ENCODE data around the gene MMEL1.
"Not testable (repeated sequence)": the region's sequence is repeated elsewhere in the genome, so short reads cannot be mapped to it uniquely, and the experiment has no call there.

MMEL1 gene

GRCh38 chr1:2632561-2633361, at the start of gene MMEL1:
Gene MMEL1 (minus strand): TSS chr1:2633016. CDS start chr1:2629484, 3,532 bp downstream.
- no peak within 1 kb of the TSS for H3K4me3 ChIP-seq (ENCODE audit: low read length)
- H3K36me3 ChIP-seq (ENCODE audit: control insufficient read depth, insufficient read depth, low read length), result no peaks in the 10 kb centered on the region
- H3K27me3 ChIP-seq (ENCODE audit: control insufficient read depth, insufficient read depth, low read length), result peaks cover 47% of the 10 kb centered on the region
- no peak within 1 kb of the TSS for H3K9ac ChIP-seq (ENCODE audit: low read length)
- peaks cover 4% of the 10 kb centered on the region for H3K9me3 ChIP-seq (ENCODE audit: control insufficient read depth, low read length)
- H3K4me1 ChIP-seq (ENCODE audit: control insufficient read depth, insufficient read depth, low read length), result no peaks in the 10 kb centered on the region

GRCh38 chr1:2676726-2677125, 43.9 kb upstream of the MMEL1 start:
- H3K9ac ChIP-seq (ENCODE audit: low read length); H3K4me3 ChIP-seq (ENCODE audit: low read length); H3K9me3 ChIP-seq (ENCODE audit: control insufficient read depth, low read length); H3K4me1 ChIP-seq (ENCODE audit: control insufficient read depth, insufficient read depth, low read length); H3K36me3 ChIP-seq (ENCODE audit: control insufficient read depth, insufficient read depth, low read length); H3K27me3 ChIP-seq (ENCODE audit: control insufficient read depth, insufficient read depth, low read length): not testable (repeated sequence)

GRCh38 chr1:2671656-2672055, 38.8 kb upstream of the MMEL1 start:
- H3K4me1 ChIP-seq (ENCODE audit: control insufficient read depth, insufficient read depth, low read length); H3K36me3 ChIP-seq (ENCODE audit: control insufficient read depth, insufficient read depth, low read length); H3K27me3 ChIP-seq (ENCODE audit: control insufficient read depth, insufficient read depth, low read length); H3K9ac ChIP-seq (ENCODE audit: low read length); H3K4me3 ChIP-seq (ENCODE audit: low read length); H3K9me3 ChIP-seq (ENCODE audit: control insufficient read depth, low read length): not testable (repeated sequence)

GRCh38 chr1:2659806-2660205, 27.0 kb upstream of the MMEL1 start:
- not testable (repeated sequence) for H3K9ac ChIP-seq (ENCODE audit: low read length); H3K27me3 ChIP-seq (ENCODE audit: control insufficient read depth, insufficient read depth, low read length); H3K4me1 ChIP-seq (ENCODE audit: control insufficient read depth, insufficient read depth, low read length)

GRCh38 chr1:2657909-2658308, 25.1 kb upstream of the MMEL1 start:
- H3K9me3 ChIP-seq (ENCODE audit: control insufficient read depth, low read length); H3K4me3 ChIP-seq (ENCODE audit: low read length): not testable (repeated sequence)

More at GRCh38 chr1:2659806-2660205, 27.0 kb upstream of the MMEL1 start:
- H3K36me3 ChIP-seq (ENCODE audit: control insufficient read depth, insufficient read depth, low read length); H3K9me3 ChIP-seq (ENCODE audit: control insufficient read depth, low read length); H3K4me3 ChIP-seq (ENCODE audit: low read length): not testable (repeated sequence)

GRCh38 chr1:2657124-2657523, 24.3 kb upstream of the MMEL1 start:
- not testable (repeated sequence) for H3K4me1 ChIP-seq (ENCODE audit: control insufficient read depth, insufficient read depth, low read length); H3K9ac ChIP-seq (ENCODE audit: low read length); H3K36me3 ChIP-seq (ENCODE audit: control insufficient read depth, insufficient read depth, low read length); H3K4me3 ChIP-seq (ENCODE audit: low read length); H3K9me3 ChIP-seq (ENCODE audit: control insufficient read depth, low read length)
- peaks cover 24% of the 10 kb centered on the region for H3K27me3 ChIP-seq (ENCODE audit: control insufficient read depth, insufficient read depth, low read length)

More at GRCh38 chr1:2657909-2658308, 25.1 kb upstream of the MMEL1 start:
- H3K4me1 ChIP-seq (ENCODE audit: control insufficient read depth, insufficient read depth, low read length); H3K9ac ChIP-seq (ENCODE audit: low read length); H3K36me3 ChIP-seq (ENCODE audit: control insufficient read depth, insufficient read depth, low read length): not testable (repeated sequence)
- H3K27me3 ChIP-seq (ENCODE audit: control insufficient read depth, insufficient read depth, low read length), result peaks cover 24% of the 10 kb centered on the region

GRCh38 chr1:2655598-2656434, 23.0 kb upstream of the MMEL1 start:
- not testable (repeated sequence) for H3K4me1 ChIP-seq (ENCODE audit: control insufficient read depth, insufficient read depth, low read length); H3K9ac ChIP-seq (ENCODE audit: low read length); H3K9me3 ChIP-seq (ENCODE audit: control insufficient read depth, low read length); H3K4me3 ChIP-seq (ENCODE audit: low read length); H3K36me3 ChIP-seq (ENCODE audit: control insufficient read depth, insufficient read depth, low read length)
- peaks cover 24% of the 10 kb centered on the region for H3K27me3 ChIP-seq (ENCODE audit: control insufficient read depth, insufficient read depth, low read length)

- H3K36me3 ChIP-seq (ENCODE audit: control insufficient read depth, insufficient read depth, low read length); H3K4me1 ChIP-seq (ENCODE audit: control insufficient read depth, insufficient read depth, low read length); H3K4me3 ChIP-seq (ENCODE audit: low read length); H3K9me3 ChIP-seq (ENCODE audit: control insufficient read depth, low read length); H3K9ac ChIP-seq (ENCODE audit: low read length): not testable (repeated sequence)
- H3K27me3 ChIP-seq (ENCODE audit: control insufficient read depth, insufficient read depth, low read length), result peaks cover 27% of the 10 kb centered on the region
Measured at GRCh38 chr1:2654443-2654948, 21.7 kb upstream of the MMEL1 start.

GRCh38 chr1:2653741-2654442, 21.1 kb upstream of the MMEL1 start:
- not testable (repeated sequence) for H3K9ac ChIP-seq (ENCODE audit: low read length); H3K4me3 ChIP-seq (ENCODE audit: low read length); H3K4me1 ChIP-seq (ENCODE audit: control insufficient read depth, insufficient read depth, low read length); H3K9me3 ChIP-seq (ENCODE audit: control insufficient read depth, low read length); H3K36me3 ChIP-seq (ENCODE audit: control insufficient read depth, insufficient read depth, low read length)
- H3K27me3 ChIP-seq (ENCODE audit: control insufficient read depth, insufficient read depth, low read length), result peaks cover 27% of the 10 kb centered on the region

GRCh38 chr1:2652926-2653571, 20.2 kb upstream of the MMEL1 start:
- H3K4me3 ChIP-seq (ENCODE audit: low read length); H3K36me3 ChIP-seq (ENCODE audit: control insufficient read depth, insufficient read depth, low read length); H3K9ac ChIP-seq (ENCODE audit: low read length); H3K4me1 ChIP-seq (ENCODE audit: control insufficient read depth, insufficient read depth, low read length); H3K9me3 ChIP-seq (ENCODE audit: control insufficient read depth, low read length): not testable (repeated sequence)
- peaks cover 27% of the 10 kb centered on the region for H3K27me3 ChIP-seq (ENCODE audit: control insufficient read depth, insufficient read depth, low read length)

- not testable (repeated sequence) for H3K4me3 ChIP-seq (ENCODE audit: low read length); H3K4me1 ChIP-seq (ENCODE audit: control insufficient read depth, insufficient read depth, low read length); H3K9me3 ChIP-seq (ENCODE audit: control insufficient read depth, low read length); H3K9ac ChIP-seq (ENCODE audit: low read length); H3K36me3 ChIP-seq (ENCODE audit: control insufficient read depth, insufficient read depth, low read length)
- H3K27me3 ChIP-seq (ENCODE audit: control insufficient read depth, insufficient read depth, low read length), result peaks cover 27% of the 10 kb centered on the region
Measured at GRCh38 chr1:2652152-2652925, 19.5 kb upstream of the MMEL1 start.

Data from mucosa of stomach (tissue), 1 donor.